H1 (cell line): Measurements from ENCODE around the gene TRAF5. TPM values are rescaled to one million over a fixed set of nuclear protein-coding genes. Genes with fewer than 3 reads are reported as not detected.

Experiments
- JUND ChIP-seq: IDR thresholded peaks from 2 replicates; pipeline ENCODE4 v1.6.1; 2011; ENCODE audit warnings: mild to moderate bottlenecking, improper control_type of control experiment, low read length
- SIRT6 ChIP-seq: IDR thresholded peaks from one replicate; pipeline ENCODE4 v1.7.1; 2012; ENCODE audit warnings: low read length, inconsistent platforms
- SIX5 ChIP-seq: IDR thresholded peaks from 2 replicates; pipeline ENCODE4 v1.6.1; 2011; ENCODE audit warnings: mild to moderate bottlenecking, low read depth, low read length
- TAF7 ChIP-seq: optimal IDR thresholded peaks from 2 replicates; pipeline ENCODE3; 2011; ENCODE audit warnings: low read depth, mild to moderate bottlenecking, inconsistent platforms, low read length, moderate library complexity, borderline replicate concordance
- polyA plus RNA-seq, 7 experiments: library from polyadenylated mRNA; depleted of rRNA in 3 of 7; stranded (reverse) in 5 of 7; unstranded in 2 of 7; fragments of >200 nt in 5 of 7; fragments of 200-250 nt in 2 of 7; gene quantifications; 1 replicate in 5 of 7; 2 replicates in 1 of 7; 4 replicates in 1 of 7; pipeline versions ENCODE4 v1.2.1 to v1.2.3, GENCODE V29; 2011 to 2013; ENCODE audit warnings: missing spikeins in 2 of 7, mixed read lengths in 2 of 7
- total RNA-seq: library from RNA; stranded (reverse); fragmentation: NEBNext Ultra II Directional; extraction: Animal tissue kit (Norgen Biotek cat#: 25700); gene quantifications from 2 replicates; pipeline ENCODE4 v1.2.1, GENCODE V29; 2021
- TF ChIP-seq, protein P1 (sequence below): fragments of 300-600 bp; sonication (generic); IDR thresholded peaks from 2 replicates; pipeline ENCODE4 v1.7.1; 2012; ENCODE audit warnings: low read length, moderate library complexity, mild to moderate bottlenecking, inconsistent platforms; ENCODE audit not compliant: insufficient replicate concordance
- TF ChIP-seq, protein P2 (sequence below): IDR thresholded peaks from 2 replicates; pipeline ENCODE4 v1.6.1; 2011; ENCODE audit warnings: low read depth, mild to moderate bottlenecking, low read length; ENCODE audit not compliant: insufficient read depth
- TF ChIP-seq, protein P3 (sequence below), 3 experiments: IDR thresholded peaks; 1 replicate in 2 of 3; 2 replicates in 1 of 3; pipeline versions ENCODE4 v1.5.1 to v1.6.1; 2011; ENCODE audit warnings: low read length in 3 of 3, mild to moderate bottlenecking in 3 of 3, inconsistent platforms in 2 of 3, low read depth in 1 of 3, moderate library complexity in 1 of 3; ENCODE audit not compliant: insufficient read depth in 1 of 3; ENCODE audit errors: control extremely low read depth in 1 of 3

Gene TRAF5
- total and polyA plus RNA-seq, 2 of the 8 experiments (the other 6 are each of a cell fraction or from before 2014, with no cell fraction given), result 13.0 to 17.1 TPM

DNA sequence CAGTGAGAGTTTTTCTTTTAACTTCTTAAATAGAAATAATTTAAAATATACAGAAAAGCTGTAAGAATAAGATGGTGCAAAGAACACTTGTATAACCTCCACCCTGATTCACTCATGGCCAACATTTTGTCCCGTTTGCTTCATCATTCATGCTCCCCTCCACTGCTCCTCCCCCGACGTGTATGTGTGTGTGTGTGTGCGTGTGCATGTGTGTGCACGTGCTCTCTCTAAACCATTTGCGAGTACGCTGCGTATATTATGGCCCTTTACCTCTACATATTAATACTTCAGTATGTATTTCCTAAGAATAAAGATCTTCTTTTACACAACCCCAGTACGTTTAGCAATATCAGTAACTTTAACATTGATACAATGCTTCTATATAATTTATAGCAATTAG, 43.0 kb downstream of the TRAF5 start (continued):
- TF ChIP-seq, protein P1, sequence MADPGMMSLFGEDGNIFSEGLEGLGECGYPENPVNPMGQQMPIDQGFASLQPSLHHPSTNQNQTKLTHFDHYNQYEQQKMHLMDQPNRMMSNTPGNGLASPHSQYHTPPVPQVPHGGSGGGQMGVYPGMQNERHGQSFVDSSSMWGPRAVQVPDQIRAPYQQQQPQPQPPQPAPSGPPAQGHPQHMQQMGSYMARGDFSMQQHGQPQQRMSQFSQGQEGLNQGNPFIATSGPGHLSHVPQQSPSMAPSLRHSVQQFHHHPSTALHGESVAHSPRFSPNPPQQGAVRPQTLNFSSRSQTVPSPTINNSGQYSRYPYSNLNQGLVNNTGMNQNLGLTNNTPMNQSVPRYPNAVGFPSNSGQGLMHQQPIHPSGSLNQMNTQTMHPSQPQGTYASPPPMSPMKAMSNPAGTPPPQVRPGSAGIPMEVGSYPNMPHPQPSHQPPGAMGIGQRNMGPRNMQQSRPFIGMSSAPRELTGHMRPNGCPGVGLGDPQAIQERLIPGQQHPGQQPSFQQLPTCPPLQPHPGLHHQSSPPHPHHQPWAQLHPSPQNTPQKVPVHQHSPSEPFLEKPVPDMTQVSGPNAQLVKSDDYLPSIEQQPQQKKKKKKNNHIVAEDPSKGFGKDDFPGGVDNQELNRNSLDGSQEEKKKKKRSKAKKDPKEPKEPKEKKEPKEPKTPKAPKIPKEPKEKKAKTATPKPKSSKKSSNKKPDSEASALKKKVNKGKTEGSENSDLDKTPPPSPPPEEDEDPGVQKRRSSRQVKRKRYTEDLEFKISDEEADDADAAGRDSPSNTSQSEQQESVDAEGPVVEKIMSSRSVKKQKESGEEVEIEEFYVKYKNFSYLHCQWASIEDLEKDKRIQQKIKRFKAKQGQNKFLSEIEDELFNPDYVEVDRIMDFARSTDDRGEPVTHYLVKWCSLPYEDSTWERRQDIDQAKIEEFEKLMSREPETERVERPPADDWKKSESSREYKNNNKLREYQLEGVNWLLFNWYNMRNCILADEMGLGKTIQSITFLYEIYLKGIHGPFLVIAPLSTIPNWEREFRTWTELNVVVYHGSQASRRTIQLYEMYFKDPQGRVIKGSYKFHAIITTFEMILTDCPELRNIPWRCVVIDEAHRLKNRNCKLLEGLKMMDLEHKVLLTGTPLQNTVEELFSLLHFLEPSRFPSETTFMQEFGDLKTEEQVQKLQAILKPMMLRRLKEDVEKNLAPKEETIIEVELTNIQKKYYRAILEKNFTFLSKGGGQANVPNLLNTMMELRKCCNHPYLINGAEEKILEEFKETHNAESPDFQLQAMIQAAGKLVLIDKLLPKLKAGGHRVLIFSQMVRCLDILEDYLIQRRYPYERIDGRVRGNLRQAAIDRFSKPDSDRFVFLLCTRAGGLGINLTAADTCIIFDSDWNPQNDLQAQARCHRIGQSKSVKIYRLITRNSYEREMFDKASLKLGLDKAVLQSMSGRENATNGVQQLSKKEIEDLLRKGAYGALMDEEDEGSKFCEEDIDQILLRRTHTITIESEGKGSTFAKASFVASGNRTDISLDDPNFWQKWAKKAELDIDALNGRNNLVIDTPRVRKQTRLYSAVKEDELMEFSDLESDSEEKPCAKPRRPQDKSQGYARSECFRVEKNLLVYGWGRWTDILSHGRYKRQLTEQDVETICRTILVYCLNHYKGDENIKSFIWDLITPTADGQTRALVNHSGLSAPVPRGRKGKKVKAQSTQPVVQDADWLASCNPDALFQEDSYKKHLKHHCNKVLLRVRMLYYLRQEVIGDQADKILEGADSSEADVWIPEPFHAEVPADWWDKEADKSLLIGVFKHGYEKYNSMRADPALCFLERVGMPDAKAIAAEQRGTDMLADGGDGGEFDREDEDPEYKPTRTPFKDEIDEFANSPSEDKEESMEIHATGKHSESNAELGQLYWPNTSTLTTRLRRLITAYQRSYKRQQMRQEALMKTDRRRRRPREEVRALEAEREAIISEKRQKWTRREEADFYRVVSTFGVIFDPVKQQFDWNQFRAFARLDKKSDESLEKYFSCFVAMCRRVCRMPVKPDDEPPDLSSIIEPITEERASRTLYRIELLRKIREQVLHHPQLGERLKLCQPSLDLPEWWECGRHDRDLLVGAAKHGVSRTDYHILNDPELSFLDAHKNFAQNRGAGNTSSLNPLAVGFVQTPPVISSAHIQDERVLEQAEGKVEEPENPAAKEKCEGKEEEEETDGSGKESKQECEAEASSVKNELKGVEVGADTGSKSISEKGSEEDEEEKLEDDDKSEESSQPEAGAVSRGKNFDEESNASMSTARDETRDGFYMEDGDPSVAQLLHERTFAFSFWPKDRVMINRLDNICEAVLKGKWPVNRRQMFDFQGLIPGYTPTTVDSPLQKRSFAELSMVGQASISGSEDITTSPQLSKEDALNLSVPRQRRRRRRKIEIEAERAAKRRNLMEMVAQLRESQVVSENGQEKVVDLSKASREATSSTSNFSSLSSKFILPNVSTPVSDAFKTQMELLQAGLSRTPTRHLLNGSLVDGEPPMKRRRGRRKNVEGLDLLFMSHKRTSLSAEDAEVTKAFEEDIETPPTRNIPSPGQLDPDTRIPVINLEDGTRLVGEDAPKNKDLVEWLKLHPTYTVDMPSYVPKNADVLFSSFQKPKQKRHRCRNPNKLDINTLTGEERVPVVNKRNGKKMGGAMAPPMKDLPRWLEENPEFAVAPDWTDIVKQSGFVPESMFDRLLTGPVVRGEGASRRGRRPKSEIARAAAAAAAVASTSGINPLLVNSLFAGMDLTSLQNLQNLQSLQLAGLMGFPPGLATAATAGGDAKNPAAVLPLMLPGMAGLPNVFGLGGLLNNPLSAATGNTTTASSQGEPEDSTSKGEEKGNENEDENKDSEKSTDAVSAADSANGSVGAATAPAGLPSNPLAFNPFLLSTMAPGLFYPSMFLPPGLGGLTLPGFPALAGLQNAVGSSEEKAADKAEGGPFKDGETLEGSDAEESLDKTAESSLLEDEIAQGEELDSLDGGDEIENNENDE, result no peak
- no peak for TF ChIP-seq TAF7
- TF ChIP-seq, protein P2, sequence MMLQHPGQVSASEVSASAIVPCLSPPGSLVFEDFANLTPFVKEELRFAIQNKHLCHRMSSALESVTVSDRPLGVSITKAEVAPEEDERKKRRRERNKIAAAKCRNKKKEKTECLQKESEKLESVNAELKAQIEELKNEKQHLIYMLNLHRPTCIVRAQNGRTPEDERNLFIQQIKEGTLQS, result no peak
- TF ChIP-seq, protein P3, sequence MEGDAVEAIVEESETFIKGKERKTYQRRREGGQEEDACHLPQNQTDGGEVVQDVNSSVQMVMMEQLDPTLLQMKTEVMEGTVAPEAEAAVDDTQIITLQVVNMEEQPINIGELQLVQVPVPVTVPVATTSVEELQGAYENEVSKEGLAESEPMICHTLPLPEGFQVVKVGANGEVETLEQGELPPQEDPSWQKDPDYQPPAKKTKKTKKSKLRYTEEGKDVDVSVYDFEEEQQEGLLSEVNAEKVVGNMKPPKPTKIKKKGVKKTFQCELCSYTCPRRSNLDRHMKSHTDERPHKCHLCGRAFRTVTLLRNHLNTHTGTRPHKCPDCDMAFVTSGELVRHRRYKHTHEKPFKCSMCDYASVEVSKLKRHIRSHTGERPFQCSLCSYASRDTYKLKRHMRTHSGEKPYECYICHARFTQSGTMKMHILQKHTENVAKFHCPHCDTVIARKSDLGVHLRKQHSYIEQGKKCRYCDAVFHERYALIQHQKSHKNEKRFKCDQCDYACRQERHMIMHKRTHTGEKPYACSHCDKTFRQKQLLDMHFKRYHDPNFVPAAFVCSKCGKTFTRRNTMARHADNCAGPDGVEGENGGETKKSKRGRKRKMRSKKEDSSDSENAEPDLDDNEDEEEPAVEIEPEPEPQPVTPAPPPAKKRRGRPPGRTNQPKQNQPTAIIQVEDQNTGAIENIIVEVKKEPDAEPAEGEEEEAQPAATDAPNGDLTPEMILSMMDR (IDR thresholded peaks at IDR 0.05; ENCODE audit: control extremely low read depth in 1 of 3, insufficient read depth in 1 of 3, low read depth in 1 of 3, low read length in 3 of 3), result no peak
- TF ChIP-seq SIX5, result no peak
- no peak for TF ChIP-seq JUND
- TF ChIP-seq SIRT6, result no peak
